Thoracic aorta (tissue), 2 donors: ENCODE measurements around the gene SYTL2. TPM values are rescaled to one million over a fixed set of nuclear protein-coding genes. Genes with fewer than 3 reads are reported as not detected.

Experiments
- ATAC-seq: fragments of 150-250 bp; one replicate; pipeline ENCODE4 v1.8.0; 2017; ENCODE audit warnings: low read depth; ENCODE audit not compliant: insufficient number of reproducible peaks, low FRiP score
- DNase-seq: peaks from one replicate; pipeline ENCODE4 v3.0.0-alpha.2; 2020; ENCODE audit warnings: low spot score
- H3K27ac ChIP-seq, 2 donors: fragments of 200-600 bp; sonication (generic); 1 replicate in 1 of 2; 2 replicates in 1 of 2; pipeline ENCODE4 v1.5.1; 2016; ENCODE audit warnings: mild to moderate bottlenecking in 2 of 2, moderate library complexity in 2 of 2
- H3K27me3 ChIP-seq: fragments of 200-600 bp; sonication (generic); replicated peaks from 2 replicates; pipeline ENCODE4 v1.6.0; 2016; ENCODE audit warnings: mild to moderate bottlenecking; ENCODE audit not compliant: insufficient read depth
- H3K36me3 ChIP-seq: fragments of 200-600 bp; sonication (generic); one replicate; pipeline ENCODE4 v1.5.1; 2016
- H3K4me1 ChIP-seq, 2 donors: fragments of 200-600 bp; sonication (generic); 1 replicate in 1 of 2; 2 replicates in 1 of 2; pipeline versions ENCODE4 v1.5.1 to v1.6.0; 2016; ENCODE audit warnings: low read depth in 2 of 2, mild to moderate bottlenecking in 1 of 2; ENCODE audit not compliant: control insufficient read depth in 1 of 2
- H3K4me3 ChIP-seq: fragments of 200-600 bp; sonication (generic); 2 replicates; pipeline ENCODE4 v1.5.1; 2016; ENCODE audit warnings: mild to moderate bottlenecking
- H3K9me3 ChIP-seq: fragments of 200-600 bp; sonication (generic); 2 replicates; pipeline ENCODE4 v1.5.1; 2016
- total RNA-seq, 2 donors: library from RNA; depleted of rRNA; stranded (reverse); fragments of >200 nt; gene quantifications; one replicate each; pipeline versions ENCODE4 v1.1.0 to v1.2.3, GENCODE V29; 2016
- TF ChIP-seq, protein P1 (sequence below): fragments of 200-600 bp; sonication (generic); IDR thresholded peaks from one replicate; pipeline ENCODE4 v1.5.1; 2019; ENCODE audit warnings: antibody characterized with exemption

The SYTL2 gene
- total RNA-seq, 2 donors from 2014 or later: 27.8 to 36.0 TPM

DNA sequence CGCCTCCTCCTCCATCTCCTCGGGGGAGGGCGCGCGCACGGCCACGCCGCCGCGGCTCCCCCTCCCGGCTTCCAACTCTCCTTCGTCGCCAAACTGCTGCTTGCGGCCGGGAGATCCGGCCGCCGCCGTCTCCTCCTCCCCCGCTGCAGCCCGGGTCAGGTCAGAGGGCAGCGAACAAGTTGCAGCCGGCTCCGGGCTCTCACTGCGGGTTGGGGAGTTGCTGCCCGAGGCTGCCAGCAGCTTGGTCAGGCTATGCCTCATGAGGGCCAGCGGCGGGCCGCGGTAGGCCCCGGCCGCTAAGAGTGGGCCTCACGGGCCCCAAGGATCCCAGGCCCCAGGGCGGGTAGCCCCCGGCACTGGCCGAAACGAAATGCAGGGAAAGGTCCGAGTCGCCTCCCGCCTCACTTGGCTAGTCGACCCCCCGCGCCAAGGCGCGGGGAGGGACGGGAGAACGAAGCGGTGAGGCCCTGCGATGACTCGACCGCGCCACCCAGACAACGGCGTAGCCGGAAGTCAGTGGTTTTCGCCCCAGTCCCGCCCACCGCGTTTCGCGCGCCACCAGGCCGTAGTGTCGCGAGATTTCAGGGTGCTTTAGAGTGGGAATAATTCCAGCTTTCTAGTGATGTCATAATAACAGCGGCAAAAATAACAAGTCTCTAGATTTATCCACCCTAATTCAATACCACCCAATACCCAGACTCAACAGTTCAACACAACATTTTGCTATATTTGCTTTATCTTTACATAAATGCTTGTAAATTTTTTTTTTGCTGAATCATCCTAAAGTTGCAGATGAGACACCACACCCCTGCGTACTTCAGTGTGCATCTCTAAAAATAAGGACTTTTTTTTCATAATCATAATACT is 146.1 kb downstream of the SYTL2 start, which contains the start of gene CREBZF:
Gene CREBZF (minus strand): TSS at position 515 of the 867 bp plus-strand sequence. CDS start 254 bp downstream, at position 261.
- peak; percentile 58 for DNase-seq
- Histone ChIP-seq H3K9me3 (no peaks in the 10 kb centered on the region), H3K27ac (peak within 1 kb of the TSS; percentile 94 to 99), H3K36me3 (no peaks in the 10 kb centered on the region), H3K4me3 (peak within 1 kb of the TSS; percentile 89), H3K27me3 (no peaks in the 10 kb centered on the region), H3K4me1 (peaks cover 27 to 30% of the 10 kb centered on the region in 2 donors)
- peak; percentile 91 for ATAC-seq
- TF ChIP-seq, protein P1, sequence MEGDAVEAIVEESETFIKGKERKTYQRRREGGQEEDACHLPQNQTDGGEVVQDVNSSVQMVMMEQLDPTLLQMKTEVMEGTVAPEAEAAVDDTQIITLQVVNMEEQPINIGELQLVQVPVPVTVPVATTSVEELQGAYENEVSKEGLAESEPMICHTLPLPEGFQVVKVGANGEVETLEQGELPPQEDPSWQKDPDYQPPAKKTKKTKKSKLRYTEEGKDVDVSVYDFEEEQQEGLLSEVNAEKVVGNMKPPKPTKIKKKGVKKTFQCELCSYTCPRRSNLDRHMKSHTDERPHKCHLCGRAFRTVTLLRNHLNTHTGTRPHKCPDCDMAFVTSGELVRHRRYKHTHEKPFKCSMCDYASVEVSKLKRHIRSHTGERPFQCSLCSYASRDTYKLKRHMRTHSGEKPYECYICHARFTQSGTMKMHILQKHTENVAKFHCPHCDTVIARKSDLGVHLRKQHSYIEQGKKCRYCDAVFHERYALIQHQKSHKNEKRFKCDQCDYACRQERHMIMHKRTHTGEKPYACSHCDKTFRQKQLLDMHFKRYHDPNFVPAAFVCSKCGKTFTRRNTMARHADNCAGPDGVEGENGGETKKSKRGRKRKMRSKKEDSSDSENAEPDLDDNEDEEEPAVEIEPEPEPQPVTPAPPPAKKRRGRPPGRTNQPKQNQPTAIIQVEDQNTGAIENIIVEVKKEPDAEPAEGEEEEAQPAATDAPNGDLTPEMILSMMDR: no peak

DNA sequence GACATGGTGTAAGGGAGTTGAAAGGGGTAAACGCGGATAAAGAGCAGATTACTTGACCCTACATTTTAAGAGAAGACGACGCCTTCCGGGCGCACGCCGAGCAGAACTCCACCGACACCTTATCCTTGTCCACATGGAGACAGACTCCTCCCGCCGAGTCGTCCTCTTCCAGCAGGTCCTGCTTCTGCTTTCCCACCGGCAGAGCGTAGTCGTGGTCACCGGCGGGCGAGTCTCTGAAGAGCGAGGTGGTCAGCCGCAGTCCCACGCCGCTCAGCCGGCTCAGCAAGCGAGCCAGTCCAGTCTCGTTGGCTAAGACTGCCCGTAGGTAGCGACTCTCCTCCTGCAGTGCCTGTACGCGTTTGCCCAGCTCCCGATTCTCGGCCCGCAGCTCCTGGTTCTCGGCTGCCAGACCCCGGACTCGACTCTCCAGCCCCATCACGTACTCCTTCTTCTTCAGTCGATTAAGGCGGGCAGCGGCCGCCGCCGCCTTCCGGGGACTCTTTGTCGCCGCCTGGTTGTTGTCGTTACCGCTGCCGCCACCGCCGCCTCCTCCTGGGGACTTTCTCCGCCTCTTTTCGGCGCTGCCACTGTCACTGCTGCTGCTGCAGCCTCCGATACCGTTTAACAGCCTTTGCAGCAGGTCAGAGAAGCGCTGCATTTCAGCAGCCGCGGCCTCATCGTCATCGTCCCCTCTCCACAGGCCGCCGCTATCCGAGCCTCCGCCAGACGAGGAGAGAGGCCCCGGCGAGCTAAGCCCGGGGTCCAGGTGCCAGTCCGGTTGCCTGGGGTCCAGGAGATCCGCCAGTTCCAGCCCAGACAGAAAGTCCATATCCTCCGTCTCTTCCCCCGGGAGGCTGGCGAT is 147.0 kb downstream of the SYTL2 start:
- H3K4me1 ChIP-seq: peaks cover 27 to 39% of the 10 kb centered on the region in 2 donors
- peak overlapping the region; percentile 89 for H3K4me3 ChIP-seq
- peak; percentile 67 for ATAC-seq

DNA sequence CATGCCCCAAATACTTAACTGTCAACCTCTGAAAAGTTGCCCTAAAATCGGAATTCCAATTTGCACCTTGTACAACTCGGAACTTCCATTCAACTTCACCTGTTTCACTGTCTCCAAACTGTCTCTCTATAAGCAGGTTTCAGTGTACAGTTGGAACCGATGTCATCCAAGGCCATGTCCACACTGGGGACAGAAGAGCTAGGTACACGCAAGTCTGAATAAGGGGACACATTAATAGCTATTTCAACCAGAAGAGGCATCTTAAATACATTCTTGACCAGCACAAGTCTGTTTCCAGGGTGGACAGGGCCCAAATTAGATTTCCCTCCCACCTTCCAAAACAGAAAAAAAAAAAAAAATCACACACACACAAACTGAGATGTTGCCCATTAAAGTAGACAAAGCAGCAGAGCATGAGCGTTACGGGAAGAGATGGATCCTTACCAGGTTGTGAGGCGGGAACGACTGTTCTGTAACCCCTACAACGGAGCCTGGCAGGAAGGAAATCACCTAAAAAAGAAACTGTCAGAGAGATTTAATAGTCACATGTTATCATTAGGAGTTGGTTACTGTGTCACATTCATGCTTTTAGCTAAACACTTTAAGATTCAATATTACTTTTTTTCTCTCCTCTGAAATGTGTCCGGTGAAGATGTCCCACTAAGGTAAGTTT is 147.7 kb downstream of the SYTL2 start:
- ATAC-seq: no peak
- Histone ChIP-seq H3K9me3 (no peaks in the 10 kb centered on the region), H3K27me3 (no peaks in the 10 kb centered on the region), H3K4me1 (peaks cover 28 to 47% of the 10 kb centered on the region in 2 donors), H3K4me3 (peak overlapping the region; percentile 89), H3K27ac (peak overlapping the region; percentile 94 to 99), H3K36me3 (no peaks in the 10 kb centered on the region)
- no peak for DNase-seq
- TF ChIP-seq, protein P1: no peak

More for the DNA sequence above, 147.0 kb downstream of the SYTL2 start:
- no peaks in the 10 kb centered on the region for H3K9me3 ChIP-seq
- H3K27me3 ChIP-seq: no peaks in the 10 kb centered on the region
- H3K27ac ChIP-seq: peak overlapping the region; percentile 94 to 99
- TF ChIP-seq, protein P1: peak; percentile 49
- H3K36me3 ChIP-seq: no peaks in the 10 kb centered on the region
- peak; percentile 37 for DNase-seq

DNA sequence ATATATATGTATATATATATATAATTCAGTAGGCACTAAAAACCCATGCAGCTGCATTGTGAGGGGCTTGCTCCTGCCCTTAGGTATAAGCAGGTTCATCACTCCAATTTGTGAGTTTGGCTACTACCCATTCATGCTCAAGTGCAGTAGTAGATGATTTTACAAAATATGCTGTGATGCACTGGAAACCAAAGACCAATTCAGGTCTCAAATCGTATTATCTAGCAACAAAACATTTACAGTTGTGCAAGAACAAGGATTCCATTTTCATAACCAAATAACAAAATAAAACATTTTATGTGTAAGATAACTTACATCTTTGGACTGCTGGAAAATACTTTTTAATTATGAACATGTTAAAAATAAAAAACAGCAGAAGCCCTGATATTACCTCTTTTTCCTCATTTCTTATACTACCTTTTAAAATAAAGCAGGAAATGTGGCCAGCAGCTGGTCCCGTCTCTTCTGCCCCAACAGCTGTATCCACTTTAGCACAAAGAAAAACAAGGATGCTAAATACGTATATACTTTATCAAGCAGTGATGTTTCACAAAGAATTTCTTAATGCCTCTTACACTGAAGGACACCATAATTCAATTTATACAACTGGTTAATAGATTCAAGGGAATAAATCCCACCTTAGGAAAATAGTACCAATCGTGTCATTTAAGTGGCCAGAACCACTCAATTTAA is 148.8 kb downstream of the SYTL2 start:
- peaks cover 33 to 52% of the 10 kb centered on the region in 2 donors for H3K4me1 ChIP-seq
- TF ChIP-seq, protein P1: no peak

More for the DNA sequence above, 148.8 kb downstream of the SYTL2 start:
- Histone ChIP-seq H3K4me3 (peak overlapping the region; percentile 89), H3K27ac (no peak overlapping the region), H3K9me3 (no peaks in the 10 kb centered on the region), H3K27me3 (no peaks in the 10 kb centered on the region), H3K36me3 (no peaks in the 10 kb centered on the region)
- ATAC-seq (no peak), DNase-seq (no peak)
